Endometrium (tissue), 2 donors: ENCODE data around the gene TTBK2.
"Not testable (repeated sequence)": the region's sequence is repeated elsewhere in the genome, so short reads cannot be mapped to it uniquely, and the experiment has no call there.

Source experiments
- FAIRE-seq: peaks from 2 replicates; lab custom pipeline; 2012; peaks lifted over from hg19 to GRCh38; lab: Jason Lieb, UNC
- donor health status: control.
- donor health status: control.

TTBK2 gene

GRCh38 chr15:42761813-42762212 lies 158.8 kb downstream of the TTBK2 start:
- not testable (repeated sequence) for FAIRE-seq

- FAIRE-seq, result no peak
Measured at GRCh38 chr15:42760759-42761158, 159.8 kb downstream of the TTBK2 start.

GRCh38 chr15:42759093-42759492 lies 161.5 kb downstream of the TTBK2 start:
- no peak for FAIRE-seq

- no peak for FAIRE-seq
Measured at GRCh38 chr15:42750306-42750705, 170.3 kb downstream of the TTBK2 start.

- FAIRE-seq, result no peak
Measured at GRCh38 chr15:42749266-42749665, 171.3 kb downstream of the TTBK2 start.

- no peak for FAIRE-seq
Measured at GRCh38 chr15:42744195-42744594, 176.4 kb downstream of the TTBK2 start.

- FAIRE-seq, result no peak
Measured at GRCh38 chr15:42742149-42742548, 178.4 kb downstream of the TTBK2 start.

GRCh38 chr15:42741710-42742109 lies 178.9 kb downstream of the TTBK2 start:
- FAIRE-seq, result no peak

GRCh38 chr15:42737529-42738328 lies 182.8 kb downstream of the TTBK2 start:
- no peak for FAIRE-seq

- FAIRE-seq, result no peak
Measured at GRCh38 chr15:42736793-42737528, 183.6 kb downstream of the TTBK2 start, which contains the start of gene CDAN1. TSS of gene CDAN1 (minus strand) at chr15:42737128. CDS start at chr15:42737102, 26 bp downstream.

- FAIRE-seq, result no peak
Measured at GRCh38 chr15:42736178-42736792, 184.3 kb downstream of the TTBK2 start.

GRCh38 chr15:42735382-42736165 lies 185.0 kb downstream of the TTBK2 start:
- no peak for FAIRE-seq

- no peak for FAIRE-seq
Measured at GRCh38 chr15:42734076-42734672, 186.4 kb downstream of the TTBK2 start.

GRCh38 chr15:42733027-42733426 lies 187.6 kb downstream of the TTBK2 start:
- no peak for FAIRE-seq

GRCh38 chr15:42732095-42732827 lies 188.3 kb downstream of the TTBK2 start:
- FAIRE-seq, result no peak

- FAIRE-seq, result no peak
Measured at GRCh38 chr15:42731461-42731860, 189.1 kb downstream of the TTBK2 start.

GRCh38 chr15:42730536-42730935 lies 190.0 kb downstream of the TTBK2 start:
- no peak for FAIRE-seq

GRCh38 chr15:42730135-42730534 lies 190.4 kb downstream of the TTBK2 start:
- no peak for FAIRE-seq

- no peak for FAIRE-seq
Measured at GRCh38 chr15:42729409-42729808, 191.2 kb downstream of the TTBK2 start.

- no peak for FAIRE-seq
Measured at GRCh38 chr15:42728972-42729371, 191.6 kb downstream of the TTBK2 start.

GRCh38 chr15:42728560-42728959 lies 192.0 kb downstream of the TTBK2 start:
- no peak for FAIRE-seq
